ENCODE measurements around the gene AMDHD2. TPM values are rescaled to one million over a fixed set of nuclear protein-coding genes. Genes with fewer than 3 reads are reported as not detected.
"Not testable (repeated sequence)": the region's sequence is repeated elsewhere in the genome, so short reads cannot be mapped to it uniquely, and the experiment has no call there.

The AMDHD2 gene
- total RNA-seq, 1 donor from 2014 or later: 19.0 TPM

- no peak for ATAC-seq
Measured at GRCh38 chr16:2518823-2519710, 1.1 kb upstream of the AMDHD2 start.

- peak; percentile 0 for ATAC-seq
Measured at GRCh38 chr16:2519711-2520080, 475 bp upstream of the AMDHD2 start.

GRCh38 chr16:2520784-2521531, 787 bp downstream of the AMDHD2 start:
- ATAC-seq: peak; percentile 74

- ATAC-seq: no peak
Measured at GRCh38 chr16:2523801-2524231, 3.6 kb downstream of the AMDHD2 start.

GRCh38 chr16:2524339-2524938, 4.3 kb downstream of the AMDHD2 start:
- ATAC-seq: no peak

- no peak for ATAC-seq
Measured at GRCh38 chr16:2526135-2526534, 6.0 kb downstream of the AMDHD2 start.

- ATAC-seq: no peak
Measured at GRCh38 chr16:2527071-2527783, 7.1 kb downstream of the AMDHD2 start.

- ATAC-seq: no peak
Measured at GRCh38 chr16:2527784-2528100, 7.6 kb downstream of the AMDHD2 start.

- no peak for ATAC-seq
Measured at GRCh38 chr16:2528161-2529060, 8.2 kb downstream of the AMDHD2 start.

GRCh38 chr16:2529061-2529931, 9.1 kb downstream of the AMDHD2 start:
- no peak for ATAC-seq

- no peak for ATAC-seq
Measured at GRCh38 chr16:2529961-2530628, 9.9 kb downstream of the AMDHD2 start.

- ATAC-seq: no peak
Measured at GRCh38 chr16:2530629-2531318, 10.6 kb downstream of the AMDHD2 start.

GRCh38 chr16:2531371-2531695, 11.2 kb downstream of the AMDHD2 start, which contains the start of gene CEMP1:
Gene CEMP1, minus strand, starts transcription at chr16:2531408. Its CDS starts 335 bp downstream, at chr16:2531073.
- peak; percentile 2 for ATAC-seq

- peak; percentile 92 for ATAC-seq
Measured at GRCh38 chr16:2531696-2532493, 11.7 kb downstream of the AMDHD2 start.

GRCh38 chr16:2532494-2533141, 12.4 kb downstream of the AMDHD2 start:
- ATAC-seq: peak; percentile 43

- ATAC-seq: not testable (repeated sequence)
Measured at GRCh38 chr16:2533142-2533755, 13.1 kb downstream of the AMDHD2 start.

GRCh38 chr16:2533912-2534311, 13.7 kb downstream of the AMDHD2 start:
- ATAC-seq: no peak

- not testable (repeated sequence) for ATAC-seq
Measured at GRCh38 chr16:2534335-2534734, 14.2 kb downstream of the AMDHD2 start.
